GM20000 (cell line): Measurements from ENCODE around the gene DCAKD.

ENCODE experiments used
- DNase-seq: peaks from one replicate; pipeline ENCODE4 v3.0.0; 2012; ENCODE audit warnings: low spot score
- CTCF ChIP-seq: IDR thresholded peaks from 2 replicates; pipeline ENCODE4 v1.5.1; 2012; ENCODE audit warnings: mild to moderate bottlenecking, control low read depth; ENCODE audit errors: extremely low read depth, missing control alignments

DCAKD gene

GRCh38 chr17:45006927-45007461 lies 44.4 kb downstream of the DCAKD start:
- TF ChIP-seq CTCF, result no peak
- DNase-seq, result no peak

GRCh38 chr17:45005700-45006099 lies 45.7 kb downstream of the DCAKD start:
- no peak for TF ChIP-seq CTCF
- DNase-seq, result no peak

GRCh38 chr17:45004388-45004787 lies 47.0 kb downstream of the DCAKD start:
- no peak for DNase-seq
- TF ChIP-seq CTCF, result no peak

GRCh38 chr17:45003877-45004276 lies 47.6 kb downstream of the DCAKD start:
- TF ChIP-seq CTCF, result no peak
- no peak for DNase-seq

- no peak for DNase-seq
- no peak for TF ChIP-seq CTCF
Measured at GRCh38 chr17:45001310-45001709, 50.1 kb downstream of the DCAKD start.

- TF ChIP-seq CTCF, result no peak
- DNase-seq, result no peak
Measured at GRCh38 chr17:44999433-44999832, 52.0 kb downstream of the DCAKD start.

GRCh38 chr17:44998646-44999045 lies 52.8 kb downstream of the DCAKD start:
- no peak for TF ChIP-seq CTCF
- no peak for DNase-seq
